Measurements from ENCODE around the gene KIF21B. TPM values are rescaled to one million over a fixed set of nuclear protein-coding genes. Genes with fewer than 3 reads are reported as not detected.

Gene KIF21B
- total and polyA plus RNA-seq, 4 experiments from 2014 or later = 0.55 to 94.7 (median 50.4) TPM

GRCh38 chr1:201044119-201044518, 20.6 kb upstream of the KIF21B start:
- DNase-seq = no peak
- Histone ChIP-seq H3K9me3 (ENCODE audit: control insufficient read depth in 1 of 2, low read length in 2 of 2) (no peaks in the 10 kb centered on the region), H3K4me1 (ENCODE audit: insufficient read depth, low read length) (no peaks in the 10 kb centered on the region), H3K27me3 (ENCODE audit: insufficient read depth, low read length) (no peaks in the 10 kb centered on the region), H3K4me3 (ENCODE audit: low read length in 2 of 2) (no peak overlapping the region), H3K27ac (ENCODE audit: low read depth, low read length) (no peak overlapping the region), H3K36me3 (ENCODE audit: insufficient read depth, low read length) (no peaks in the 10 kb centered on the region)
- POLR2A ChIA-PET (ENCODE audit: partially characterized antibody) = no interaction called here
- no peaks in the 10 kb centered on the region for H3K36me3 Mint-ChIP-seq
- peaks cover 0 to 3% (median 3%) of the 10 kb centered on the region in 4 donors for H3K4me1 Mint-ChIP-seq
- no peaks in the 10 kb centered on the region for H3K9me3 Mint-ChIP-seq
- CTCF ChIA-PET (ENCODE audit: partially characterized antibody) = interaction anchor here (0.7 to 17.2 kb wide), 7 partner anchors 8 to 422 kb away, joined by 3 to 488 read pairs (median 4); partner anchors contain the start of gene KIF21B
- intact Hi-C loops (cut with micrococcal nuclease) = no loop called here
- H3K27ac Mint-ChIP-seq = no peak overlapping the region
- H3K4me3 Mint-ChIP-seq = no peak overlapping the region
- H3K27me3 Mint-ChIP-seq = peaks cover 0 to 3% of the 10 kb centered on the region in 2 donors

GRCh38 chr1:201042779-201043461, 19.4 kb upstream of the KIF21B start:
- intact Hi-C loops (cut with micrococcal nuclease) = loop anchor here (1.0 to 2.0 kb wide), 7 partner anchors 20 to 484 kb away; partner anchors contain the start of gene KIF21B
- Histone ChIP-seq H3K4me1 (ENCODE audit: insufficient read depth, low read length) (no peaks in the 10 kb centered on the region), H3K36me3 (ENCODE audit: insufficient read depth, low read length) (no peaks in the 10 kb centered on the region), H3K27me3 (ENCODE audit: insufficient read depth, low read length) (no peaks in the 10 kb centered on the region), H3K4me3 (ENCODE audit: low read length in 2 of 2) (no peak overlapping the region), H3K9me3 (ENCODE audit: control insufficient read depth in 1 of 2, low read length in 2 of 2) (no peaks in the 10 kb centered on the region), H3K27ac (ENCODE audit: low read depth, low read length) (no peak overlapping the region)
- ChIA-PET POLR2A (ENCODE audit: partially characterized antibody) (interaction anchor here (0.9 to 1.0 kb wide), 2 partner anchors 21 to 71 kb away, joined by 3 read pairs; no protein-coding TSS in a partner anchor), CTCF (ENCODE audit: partially characterized antibody) (interaction anchor here (0.6 to 17.2 kb wide), 17 partner anchors 13 to 421 kb away, joined by 3 to 488 read pairs (median 4); partner anchors contain the start of gene KIF21B)
- Mint-ChIP-seq H3K36me3 (no peaks in the 10 kb centered on the region), H3K27me3 (peaks cover 0 to 3% of the 10 kb centered on the region in 2 donors), H3K9me3 (no peaks in the 10 kb centered on the region), H3K4me3 (no peak overlapping the region), H3K4me1 (peaks cover 0 to 3% (median 3%) of the 10 kb centered on the region in 4 donors), H3K27ac (peak overlapping the region in 2 of 7 donors; percentile 37 to 77)
- DNase-seq = peak; percentile 67 to 74 (median 72)

- H3K27ac Mint-ChIP-seq = no peak overlapping the region
- Histone ChIP-seq H3K36me3 (ENCODE audit: insufficient read depth, low read length) (no peaks in the 10 kb centered on the region), H3K9me3 (ENCODE audit: control insufficient read depth in 1 of 2, low read length in 2 of 2) (no peaks in the 10 kb centered on the region), H3K27ac (ENCODE audit: low read depth, low read length) (no peak overlapping the region), H3K27me3 (ENCODE audit: insufficient read depth, low read length) (no peaks in the 10 kb centered on the region), H3K4me3 (ENCODE audit: low read length in 2 of 2) (no peak overlapping the region), H3K4me1 (ENCODE audit: insufficient read depth, low read length) (no peaks in the 10 kb centered on the region)
- DNase-seq = no peak
- peaks cover 0 to 3% (median 3%) of the 10 kb centered on the region in 4 donors for H3K4me1 Mint-ChIP-seq
- H3K4me3 Mint-ChIP-seq = no peak overlapping the region
- no peaks in the 10 kb centered on the region for H3K9me3 Mint-ChIP-seq
- CTCF ChIA-PET (ENCODE audit: partially characterized antibody) = interaction anchor here (1.5 to 17.2 kb wide), 3 partner anchors 17 to 79 kb away, joined by 5 to 488 read pairs (median 90); partner anchors contain the start of gene KIF21B
- peaks cover 0 to 3% of the 10 kb centered on the region in 2 donors for H3K27me3 Mint-ChIP-seq
- POLR2A ChIA-PET (ENCODE audit: partially characterized antibody) = interaction anchor here (0.7 kb wide), 1 partner anchor 19 kb away, joined by 4 read pairs; no protein-coding TSS in a partner anchor
- intact Hi-C loops (cut with micrococcal nuclease) = no loop called here
- H3K36me3 Mint-ChIP-seq = no peaks in the 10 kb centered on the region
Measured at GRCh38 chr1:201041011-201041410, 17.5 kb upstream of the KIF21B start.

GRCh38 chr1:201039876-201040275, 16.4 kb upstream of the KIF21B start:
- intact Hi-C loops (cut with micrococcal nuclease) = no loop called here
- Mint-ChIP-seq H3K4me1 (peaks cover 0 to 3% (median 3%) of the 10 kb centered on the region in 4 donors), H3K9me3 (no peaks in the 10 kb centered on the region), H3K27ac (no peak overlapping the region), H3K4me3 (no peak overlapping the region), H3K36me3 (no peaks in the 10 kb centered on the region), H3K27me3 (no peaks in the 10 kb centered on the region)
- no peak overlapping the region for H3K27ac ChIP-seq (ENCODE audit: low read depth, low read length)
- H3K27me3 ChIP-seq (ENCODE audit: insufficient read depth, low read length) = no peaks in the 10 kb centered on the region
- ChIA-PET CTCF (ENCODE audit: partially characterized antibody) (interaction anchor here (1.3 to 17.2 kb wide), 6 partner anchors 9 to 417 kb away, joined by 3 to 488 read pairs (median 6); no protein-coding TSS in a partner anchor), POLR2A (ENCODE audit: partially characterized antibody) (interaction anchor here (1.3 kb wide), 1 partner anchor 17 kb away, joined by 4 read pairs; no protein-coding TSS in a partner anchor)
- H3K4me1 ChIP-seq (ENCODE audit: insufficient read depth, low read length) = no peaks in the 10 kb centered on the region
- H3K36me3 ChIP-seq (ENCODE audit: insufficient read depth, low read length) = no peaks in the 10 kb centered on the region
- H3K9me3 ChIP-seq (ENCODE audit: control insufficient read depth in 1 of 2, low read length in 2 of 2) = no peaks in the 10 kb centered on the region
- no peak for DNase-seq
- H3K4me3 ChIP-seq (ENCODE audit: low read length in 2 of 2) = no peak overlapping the region

GRCh38 chr1:201039418-201039817, 15.9 kb upstream of the KIF21B start:
- intact Hi-C loops (cut with micrococcal nuclease) = no loop called here
- POLR2A ChIA-PET (ENCODE audit: partially characterized antibody) = interaction anchor here (1.3 kb wide), 1 partner anchor 17 kb away, joined by 4 read pairs; no protein-coding TSS in a partner anchor

GRCh38 chr1:201038186-201038876, 14.8 kb upstream of the KIF21B start:
- intact Hi-C loops (cut with micrococcal nuclease) = no loop called here
- DNase-seq = no peak
- no peaks in the 10 kb centered on the region for H3K36me3 ChIP-seq (ENCODE audit: insufficient read depth, low read length)
- H3K4me1 ChIP-seq (ENCODE audit: insufficient read depth, low read length) = no peaks in the 10 kb centered on the region
- Mint-ChIP-seq H3K4me3 (no peak overlapping the region), H3K27me3 (no peaks in the 10 kb centered on the region), H3K36me3 (no peaks in the 10 kb centered on the region), H3K4me1 (peaks cover 0 to 3% (median 3%) of the 10 kb centered on the region in 4 donors), H3K27ac (no peak overlapping the region), H3K9me3 (no peaks in the 10 kb centered on the region)
- no peaks in the 10 kb centered on the region for H3K9me3 ChIP-seq (ENCODE audit: control insufficient read depth in 1 of 2, low read length in 2 of 2)
- H3K4me3 ChIP-seq (ENCODE audit: low read length in 2 of 2) = no peak overlapping the region
- ChIA-PET POLR2A (ENCODE audit: partially characterized antibody) (no interaction called here), CTCF (ENCODE audit: partially characterized antibody) (interaction anchor here (0.7 to 17.2 kb wide), 6 partner anchors 10 to 1637 kb away, joined by 3 to 488 read pairs (median 6); no protein-coding TSS in a partner anchor)
- H3K27ac ChIP-seq (ENCODE audit: low read depth, low read length) = no peak overlapping the region
- no peaks in the 10 kb centered on the region for H3K27me3 ChIP-seq (ENCODE audit: insufficient read depth, low read length)

More at GRCh38 chr1:201039418-201039817, 15.9 kb upstream of the KIF21B start:
- Histone ChIP-seq H3K27me3 (ENCODE audit: insufficient read depth, low read length) (no peaks in the 10 kb centered on the region), H3K36me3 (ENCODE audit: insufficient read depth, low read length) (no peaks in the 10 kb centered on the region), H3K4me3 (ENCODE audit: low read length in 2 of 2) (no peak overlapping the region), H3K9me3 (ENCODE audit: control insufficient read depth in 1 of 2, low read length in 2 of 2) (no peaks in the 10 kb centered on the region), H3K27ac (ENCODE audit: low read depth, low read length) (no peak overlapping the region), H3K4me1 (ENCODE audit: insufficient read depth, low read length) (no peaks in the 10 kb centered on the region)
- no peak overlapping the region for H3K4me3 Mint-ChIP-seq
- no peaks in the 10 kb centered on the region for H3K36me3 Mint-ChIP-seq
- no peak overlapping the region for H3K27ac Mint-ChIP-seq
- DNase-seq = no peak
- H3K27me3 Mint-ChIP-seq = no peaks in the 10 kb centered on the region
- CTCF ChIA-PET (ENCODE audit: partially characterized antibody) = interaction anchor here (0.6 to 17.2 kb wide), 7 partner anchors 9 to 417 kb away, joined by 3 to 488 read pairs (median 5); no protein-coding TSS in a partner anchor
- no peaks in the 10 kb centered on the region for H3K9me3 Mint-ChIP-seq
- H3K4me1 Mint-ChIP-seq = peaks cover 0 to 3% (median 3%) of the 10 kb centered on the region in 4 donors

Measured in CD4-positive, alpha-beta memory T cell (primary cell).